Stimulated activated CD4-positive, alpha-beta T cell treated with anti-CD3 and anti-CD28 coated beads, Interleukin-4, amount 100 ng/mL, for 48 hours (primary cell): ENCODE results near the gene BMPR2.
"Not testable (repeated sequence)": the region's sequence is repeated elsewhere in the genome, so short reads cannot be mapped to it uniquely, and the experiment has no call there.

Source experiments
- DNase-seq, 2 donors: peaks; one replicate each; pipeline ENCODE4 v3.0.0-alpha.2; 2020; ENCODE audit warnings: low read depth in 2 of 2

BMPR2 gene

GRCh38 chr2:202378662-202379358 is 2.7 kb downstream of the BMPR2 start:
- no peak for DNase-seq

- no peak for DNase-seq
Measured at GRCh38 chr2:202382684-202383083, 6.6 kb downstream of the BMPR2 start.

- DNase-seq = not testable (repeated sequence)
Measured at GRCh38 chr2:202386495-202386894, 10.4 kb downstream of the BMPR2 start.

GRCh38 chr2:202387608-202388342 is 11.6 kb downstream of the BMPR2 start:
- no peak for DNase-seq

- DNase-seq = no peak
Measured at GRCh38 chr2:202400941-202401340, 24.8 kb downstream of the BMPR2 start.

GRCh38 chr2:202405798-202406197 is 29.7 kb downstream of the BMPR2 start:
- DNase-seq = no peak

- DNase-seq = no peak
Measured at GRCh38 chr2:202406445-202406978, 30.4 kb downstream of the BMPR2 start.

GRCh38 chr2:202408546-202409140 is 32.5 kb downstream of the BMPR2 start:
- no peak for DNase-seq

- DNase-seq = no peak
Measured at GRCh38 chr2:202410092-202410491, 34.0 kb downstream of the BMPR2 start.

GRCh38 chr2:202411097-202411496 is 35.0 kb downstream of the BMPR2 start:
- no peak for DNase-seq

GRCh38 chr2:202418027-202418426 is 41.9 kb downstream of the BMPR2 start:
- DNase-seq = no peak

- DNase-seq = no peak
Measured at GRCh38 chr2:202418511-202418910, 42.4 kb downstream of the BMPR2 start.

- no peak for DNase-seq
Measured at GRCh38 chr2:202423139-202423538, 47.0 kb downstream of the BMPR2 start.

GRCh38 chr2:202425036-202425435 is 48.9 kb downstream of the BMPR2 start:
- no peak for DNase-seq

GRCh38 chr2:202426751-202427150 is 50.6 kb downstream of the BMPR2 start:
- no peak for DNase-seq

GRCh38 chr2:202429164-202429980 is 53.2 kb downstream of the BMPR2 start:
- no peak for DNase-seq

GRCh38 chr2:202432776-202433175 is 56.6 kb downstream of the BMPR2 start:
- no peak for DNase-seq

- DNase-seq = no peak
Measured at GRCh38 chr2:202434472-202434871, 58.3 kb downstream of the BMPR2 start.

- no peak for DNase-seq
Measured at GRCh38 chr2:202436626-202437025, 60.5 kb downstream of the BMPR2 start.

GRCh38 chr2:202440117-202440516 is 64.0 kb downstream of the BMPR2 start:
- not testable (repeated sequence) for DNase-seq

- no peak for DNase-seq
Measured at GRCh38 chr2:202442882-202443281, 66.8 kb downstream of the BMPR2 start.

- DNase-seq = no peak
Measured at GRCh38 chr2:202444000-202444399, 67.9 kb downstream of the BMPR2 start.
